ENCODE measurements around the gene PDE3B.

DNA sequence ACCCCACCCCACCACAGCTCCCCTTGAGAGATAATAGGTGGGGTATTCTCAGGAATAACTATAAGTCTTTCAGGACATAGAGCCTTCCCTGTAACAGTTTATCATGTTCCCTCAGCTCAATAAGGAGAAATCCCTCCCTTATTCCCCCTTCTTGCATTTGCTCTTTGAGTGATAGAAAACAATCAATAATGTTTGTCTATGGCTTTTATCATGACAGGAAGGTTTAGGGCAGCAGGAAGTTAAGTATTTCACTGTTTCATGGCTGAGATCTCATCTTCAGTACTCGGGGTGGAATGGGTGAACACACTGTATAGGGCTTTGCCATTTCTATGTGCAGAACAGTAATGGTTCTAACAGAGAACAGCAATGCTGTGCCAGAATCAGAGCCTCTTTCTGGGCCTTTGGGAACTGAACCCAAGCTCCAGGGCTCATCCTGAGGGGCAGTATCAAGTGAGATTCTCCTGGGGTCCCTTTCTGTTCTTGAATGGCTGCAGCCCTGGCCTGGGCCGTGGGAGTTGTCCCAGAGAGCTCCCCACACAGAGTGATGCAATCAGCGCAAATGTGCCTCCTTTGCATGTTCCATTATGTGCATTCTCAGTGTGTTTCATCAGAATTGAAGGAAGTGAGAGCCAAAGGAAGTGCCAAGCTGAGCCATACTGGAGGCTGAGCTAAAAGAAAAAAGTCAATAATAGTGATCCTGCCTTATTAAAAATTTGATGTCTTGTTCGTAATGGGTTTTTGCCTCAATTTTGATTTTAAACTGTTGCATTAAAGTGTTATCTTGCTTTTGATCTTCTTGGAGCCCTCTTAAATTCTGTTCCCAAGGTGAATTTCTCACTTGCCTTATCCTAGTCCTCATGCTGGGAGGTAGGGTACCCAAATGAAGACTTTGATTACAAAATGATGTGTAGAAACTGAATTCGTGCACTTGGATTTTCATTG, 251.3 kb downstream of the PDE3B start:
- no peak for TF ChIP-seq POLR2AphosphoS5 (IDR thresholded peaks at IDR 0.05)
- TF ChIP-seq, protein P1, sequence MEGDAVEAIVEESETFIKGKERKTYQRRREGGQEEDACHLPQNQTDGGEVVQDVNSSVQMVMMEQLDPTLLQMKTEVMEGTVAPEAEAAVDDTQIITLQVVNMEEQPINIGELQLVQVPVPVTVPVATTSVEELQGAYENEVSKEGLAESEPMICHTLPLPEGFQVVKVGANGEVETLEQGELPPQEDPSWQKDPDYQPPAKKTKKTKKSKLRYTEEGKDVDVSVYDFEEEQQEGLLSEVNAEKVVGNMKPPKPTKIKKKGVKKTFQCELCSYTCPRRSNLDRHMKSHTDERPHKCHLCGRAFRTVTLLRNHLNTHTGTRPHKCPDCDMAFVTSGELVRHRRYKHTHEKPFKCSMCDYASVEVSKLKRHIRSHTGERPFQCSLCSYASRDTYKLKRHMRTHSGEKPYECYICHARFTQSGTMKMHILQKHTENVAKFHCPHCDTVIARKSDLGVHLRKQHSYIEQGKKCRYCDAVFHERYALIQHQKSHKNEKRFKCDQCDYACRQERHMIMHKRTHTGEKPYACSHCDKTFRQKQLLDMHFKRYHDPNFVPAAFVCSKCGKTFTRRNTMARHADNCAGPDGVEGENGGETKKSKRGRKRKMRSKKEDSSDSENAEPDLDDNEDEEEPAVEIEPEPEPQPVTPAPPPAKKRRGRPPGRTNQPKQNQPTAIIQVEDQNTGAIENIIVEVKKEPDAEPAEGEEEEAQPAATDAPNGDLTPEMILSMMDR (IDR thresholded peaks at IDR 0.05), result no peak

All from prostate gland (tissue), 2 donors.